HepG2 (cell line): Measurements from ENCODE around the gene SERPINA9.
A peak's percentile ranks its signal among the peaks of the same experiment; 100 is the strongest.

Source experiments
- CEBPB ChIP-seq: IDR thresholded peaks from 2 replicates; pipeline ENCODE4 v1.6.1; 2011; ENCODE audit warnings: low read depth, low read length, improper control_type of control experiment, borderline replicate concordance
- CTCF ChIP-seq: sonication (generic); formaldehyde crosslinking; IDR thresholded peaks from 2 replicates; pipeline ENCODE4 v1.5.0; 2020; ENCODE audit warnings: mild to moderate bottlenecking, missing genetic modification reagents, moderate library complexity
- ETV6 ChIP-seq: sonication (generic); formaldehyde crosslinking; conservative IDR thresholded peaks from 2 replicates; pipeline ENCODE4 v1.4.0; 2020; ENCODE audit warnings: missing genetic modification reagents
- JUNB ChIP-seq: sonication (generic); formaldehyde crosslinking; IDR thresholded peaks from 2 replicates; pipeline ENCODE4 v1.8.0; 2022; ENCODE audit warnings: missing genetic modification reagents, mild to moderate bottlenecking, borderline replicate concordance
- KMT2B ChIP-seq: IDR thresholded peaks from 2 replicates; pipeline ENCODE4 v1.6.1; 2016; ENCODE audit warnings: missing genetic modification reagents, missing compliant biosample characterization
- NR2F1 ChIP-seq, 2 experiments: fragments of 450-650 bp in 1 of 2; formaldehyde crosslinking in 1 of 2; IDR thresholded peaks; 2 replicates each; pipeline versions ENCODE4 v1.5.0 to v1.6.1; 2016 to 2020; ENCODE audit warnings: mild to moderate bottlenecking in 1 of 2, missing compliant biosample characterization in 1 of 2, missing genetic modification reagents in 1 of 2, moderate library complexity in 1 of 2
- POLR2A ChIP-seq, 2 experiments: IDR thresholded peaks; 2 replicates each; pipeline ENCODE4 v1.6.1; 2011; ENCODE audit warnings: low read depth in 2 of 2, low read length in 2 of 2, mild to moderate bottlenecking in 1 of 2, moderate library complexity in 1 of 2; ENCODE audit not compliant: insufficient read depth in 1 of 2
- YY1 ChIP-seq: IDR thresholded peaks from 2 replicates; pipeline ENCODE4 v1.6.1; 2011; ENCODE audit warnings: low read length, low read depth, moderate library complexity, mild to moderate bottlenecking; ENCODE audit not compliant: insufficient read depth, insufficient replicate concordance
- ZFP41 ChIP-seq: sonication (generic); formaldehyde crosslinking; IDR thresholded peaks from 2 replicates; pipeline ENCODE4 v1.4.0; 2020; ENCODE audit warnings: mild to moderate bottlenecking, missing genetic modification reagents, borderline replicate concordance
- ZNF660 ChIP-seq: sonication (generic); formaldehyde crosslinking; IDR thresholded peaks from 2 replicates; pipeline ENCODE4 v1.5.1; 2020; ENCODE audit warnings: mild to moderate bottlenecking, low read depth, missing genetic modification reagents, borderline replicate concordance
- ZNF879 ChIP-seq: sonication (generic); formaldehyde crosslinking; IDR thresholded peaks from 2 replicates; pipeline ENCODE4 v1.8.1; 2023; ENCODE audit warnings: missing genetic modification reagents

GRCh38 chr14:94522115-94522724 lies 46.2 kb upstream of the SERPINA9 start:
- TF ChIP-seq NR2F1 (CRISPR knock-in tag; IDR thresholded peaks at IDR 0.05) (peak; percentile 88 to 89; a peak in 3 of 4 replicates), CTCF (CRISPR knock-in tag) (0 out of 2 replicates have a peak, but pooled peaks have one; percentile 10), POLR2A (IDR thresholded peaks at IDR 0.05; ENCODE audit: insufficient read depth in 1 of 2, low read depth in 2 of 2, low read length in 2 of 2) (0 out of 4 replicates have a peak, but pooled peaks of 1 of the 2 experiments have one; percentile 34), YY1 (no peak), ETV6 (no peak), ZNF660 (CRISPR knock-in tag) (no peak), KMT2B (CRISPR knock-in tag) (peak; percentile 38; the same call in 1 of the 2 replicates), CEBPB (no peak), JUNB (CRISPR knock-in tag) (no peak), ZFP41 (no peak), ZNF879 (CRISPR knock-in tag) (no peak)
